NCI-H2196 treated with DMSO at 0.1 percent for 48 hours (cell line): ENCODE data around the gene TRIO.
A peak's percentile ranks its signal among the peaks of the same experiment; 100 is the strongest.

Source experiments
- DNase-seq: peaks from one replicate; lab custom pipeline; 2025; ENCODE audit not compliant: unreplicated experiment; lab: John Stamatoyannopoulos, UW

TRIO gene

GRCh38 chr5:14281746-14282181 lies 138.6 kb downstream of the TRIO start:
- no peak for DNase-seq

GRCh38 chr5:14283139-14283538 lies 140.0 kb downstream of the TRIO start:
- no peak for DNase-seq

- no peak for DNase-seq
These were observed 141.4 kb downstream of the TRIO start for GRCh38 chr5:14284392-14285148.

- no peak for DNase-seq
These were observed 142.9 kb downstream of the TRIO start for GRCh38 chr5:14286007-14286406.

GRCh38 chr5:14286574-14287421 lies 143.7 kb downstream of the TRIO start:
- DNase-seq = no peak

- no peak for DNase-seq
These were observed 149.9 kb downstream of the TRIO start for GRCh38 chr5:14292766-14293658.

- DNase-seq = no peak
These were observed 152.5 kb downstream of the TRIO start for GRCh38 chr5:14295610-14296009.

- peak; percentile 66 for DNase-seq
These were observed 153.6 kb downstream of the TRIO start for GRCh38 chr5:14296533-14297331.

GRCh38 chr5:14297697-14298096 lies 154.6 kb downstream of the TRIO start:
- DNase-seq = no peak

GRCh38 chr5:14298126-14298847 lies 155.1 kb downstream of the TRIO start:
- no peak for DNase-seq

GRCh38 chr5:14299666-14300065 lies 156.5 kb downstream of the TRIO start:
- DNase-seq = no peak

- DNase-seq = no peak
These were observed 158.0 kb downstream of the TRIO start for GRCh38 chr5:14301186-14301585.

- no peak for DNase-seq
These were observed 159.2 kb downstream of the TRIO start for GRCh38 chr5:14302330-14302729.

- DNase-seq = no peak
These were observed 161.9 kb downstream of the TRIO start for GRCh38 chr5:14305045-14305444.

- no peak for DNase-seq
These were observed 163.2 kb downstream of the TRIO start for GRCh38 chr5:14306329-14306815.

GRCh38 chr5:14308384-14309154 lies 165.4 kb downstream of the TRIO start:
- no peak for DNase-seq

- no peak for DNase-seq
These were observed 166.1 kb downstream of the TRIO start for GRCh38 chr5:14309199-14309598.

GRCh38 chr5:14309878-14310531 lies 166.9 kb downstream of the TRIO start:
- DNase-seq = no peak
